ENCODE measurements around the gene HACD2. TPM values are rescaled to one million over a fixed set of nuclear protein-coding genes. Genes with fewer than 3 reads are reported as not detected.
"Not testable (repeated sequence)": the region's sequence is repeated elsewhere in the genome, so short reads cannot be mapped to it uniquely, and the experiment has no call there.

The HACD2 gene
- total and polyA plus RNA-seq, 7 donors, result 3.7 to 7.9 (median 5.7) TPM

DNA sequence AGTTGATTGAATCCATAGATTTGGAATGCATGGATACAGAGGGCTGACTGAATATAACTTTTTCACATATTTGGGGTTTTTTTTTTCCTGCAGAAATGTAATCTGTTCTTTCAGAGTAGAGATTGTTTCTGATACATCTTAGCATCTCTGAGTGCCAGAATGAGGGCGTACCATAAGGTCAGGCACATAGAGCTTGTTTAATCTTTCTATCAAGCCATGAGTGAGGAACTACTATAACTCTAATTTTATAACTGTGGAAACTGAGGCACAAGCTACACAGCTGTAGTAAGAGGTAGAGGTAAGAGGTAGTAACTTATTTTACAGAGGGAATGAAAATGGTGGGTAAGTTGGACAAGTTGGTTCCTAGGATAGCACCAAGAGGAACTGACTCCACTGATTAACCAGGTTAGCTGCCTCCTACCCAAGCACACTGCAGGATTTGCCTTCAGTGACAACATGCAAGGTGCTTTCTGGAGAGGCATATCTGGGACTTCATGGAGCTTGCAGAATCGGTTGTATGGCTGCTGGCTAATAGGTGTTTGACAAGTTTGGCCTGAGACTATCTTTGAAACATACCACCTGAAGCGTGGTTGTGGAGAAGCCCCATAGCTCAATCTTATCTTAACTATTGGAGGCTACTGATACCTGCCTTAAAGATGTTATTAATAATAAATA lies 23.5 kb upstream of the HACD2 start:
- Histone ChIP-seq H3K9me3 (no peaks in the 10 kb centered on the region), H3K4me1 (no peaks in the 10 kb centered on the region), H3K27ac (no peak overlapping the region), H3K4me3 (no peak overlapping the region), H3K36me3 (ENCODE audit: insufficient read depth in 1 of 2, low read depth in 1 of 2) (peaks cover 0 to 12% of the 10 kb centered on the region in 2 donors), H3K27me3 (ENCODE audit: insufficient read depth in 3 of 3, low read length in 2 of 3) (no peaks in the 10 kb centered on the region)
- intact Hi-C loops (cut with DNase I), result no loop called here
- ATAC-seq, result no peak
- TF ChIP-seq CTCF (IDR thresholded peaks at IDR 0.05), result no peak
- 97 to 98% (median 97%) methylated on average over 3 of the region's 3 CpGs for WGBS, 3 donors
- no peak for DNase-seq

GRCh38 chr3:123606527-123606926 lies 21.7 kb upstream of the HACD2 start:
- Histone ChIP-seq H3K4me3 (no peak overlapping the region), H3K27me3 (ENCODE audit: insufficient read depth in 3 of 3, low read length in 2 of 3) (no peaks in the 10 kb centered on the region), H3K9me3 (no peaks in the 10 kb centered on the region), H3K36me3 (ENCODE audit: insufficient read depth in 1 of 2, low read depth in 1 of 2) (no peaks in the 10 kb centered on the region), H3K27ac (no peak overlapping the region), H3K4me1 (no peaks in the 10 kb centered on the region)
- no peak for TF ChIP-seq CTCF (IDR thresholded peaks at IDR 0.05)
- intact Hi-C loops (cut with DNase I), result no loop called here
- DNase-seq, result no peak
- ATAC-seq, result no peak

- WGBS, 3 donors, result 94 to 99% (median 94%) methylated on average over 5 of the region's 5 CpGs
- intact Hi-C loops (cut with DNase I), result no loop called here
- DNase-seq (no peak), ATAC-seq (no peak)
- H3K4me3 ChIP-seq, result no peak overlapping the region
- TF ChIP-seq CTCF (IDR thresholded peaks at IDR 0.05), result no peak
- no peak overlapping the region for H3K27ac ChIP-seq
- H3K36me3 ChIP-seq (ENCODE audit: insufficient read depth in 1 of 2, low read depth in 1 of 2), result no peaks in the 10 kb centered on the region
- no peaks in the 10 kb centered on the region for H3K4me1 ChIP-seq
- H3K9me3 ChIP-seq, result no peaks in the 10 kb centered on the region
- no peaks in the 10 kb centered on the region for H3K27me3 ChIP-seq (ENCODE audit: insufficient read depth in 3 of 3, low read length in 2 of 3)
Measured at GRCh38 chr3:123605789-123606234, 21.0 kb upstream of the HACD2 start.

DNA sequence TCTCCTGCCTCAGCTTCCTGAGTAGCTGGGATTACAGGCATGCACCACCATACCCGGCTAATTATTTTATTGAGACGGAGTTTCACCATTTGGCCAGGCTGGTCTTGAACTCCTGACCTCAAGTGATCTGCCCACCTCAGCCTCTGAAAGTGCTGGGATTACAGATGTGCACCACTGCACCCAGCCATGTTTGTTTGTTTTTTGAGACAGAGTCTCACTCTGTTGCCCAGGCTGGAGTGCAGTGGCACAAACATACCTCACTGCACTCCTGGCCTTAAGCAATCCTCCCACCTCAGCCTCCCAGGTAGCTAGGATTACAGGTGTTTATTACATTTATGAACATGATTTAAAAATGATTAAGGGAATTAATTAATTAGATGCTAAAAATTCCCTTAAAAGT lies 18.3 kb upstream of the HACD2 start:
- intact Hi-C loops (cut with DNase I), result not testable (repeated sequence)

GRCh38 chr3:123602325-123602724 lies 17.5 kb upstream of the HACD2 start:
- Histone ChIP-seq H3K36me3 (ENCODE audit: insufficient read depth in 1 of 2, low read depth in 1 of 2) (no peaks in the 10 kb centered on the region), H3K9me3 (no peaks in the 10 kb centered on the region), H3K27me3 (ENCODE audit: insufficient read depth in 3 of 3, low read length in 2 of 3) (no peaks in the 10 kb centered on the region), H3K4me1 (no peaks in the 10 kb centered on the region), H3K4me3 (no peak overlapping the region), H3K27ac (no peak overlapping the region)
- ATAC-seq, result no peak
- WGBS, 3 donors, result 89 to 91% (median 91%) methylated on average over 1 of the region's 1 CpG
- no peak for TF ChIP-seq CTCF (IDR thresholded peaks at IDR 0.05)
- intact Hi-C loops (cut with DNase I), result no loop called here
- no peak for DNase-seq

More for the DNA sequence above, 18.3 kb upstream of the HACD2 start:
- H3K9me3 ChIP-seq; DNase-seq; H3K27me3 ChIP-seq (ENCODE audit: insufficient read depth in 3 of 3, low read length in 2 of 3); H3K4me3 ChIP-seq; H3K27ac ChIP-seq; H3K4me1 ChIP-seq; ATAC-seq; H3K36me3 ChIP-seq (ENCODE audit: insufficient read depth in 1 of 2, low read depth in 1 of 2): not testable (repeated sequence)
- WGBS, 3 donors, result 75 to 93% (median 78%) methylated on average over 2 of the region's 2 CpGs

DNA sequence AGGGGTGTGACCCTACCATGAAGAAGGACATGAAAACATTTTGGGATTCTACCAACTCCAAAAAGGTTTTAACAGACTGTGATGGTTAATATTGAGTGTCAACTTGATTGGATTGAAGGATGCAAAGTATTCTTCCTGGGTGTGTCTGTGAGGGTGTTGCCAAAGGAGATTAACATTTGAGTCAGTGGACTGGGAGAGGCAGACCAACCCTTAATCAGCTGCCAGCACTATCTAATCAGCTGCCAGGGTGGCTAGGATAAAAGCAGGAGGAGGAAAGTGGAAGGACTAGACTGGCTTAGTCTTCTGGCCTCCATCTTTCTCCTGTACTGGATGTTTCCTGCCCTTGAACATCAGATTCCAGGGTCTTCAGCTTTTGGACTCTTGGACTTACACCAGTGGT lies 16.0 kb upstream of the HACD2 start:
- DNase-seq; intact Hi-C loops (cut with DNase I); ATAC-seq; H3K27ac ChIP-seq; H3K27me3 ChIP-seq (ENCODE audit: insufficient read depth in 3 of 3, low read length in 2 of 3); H3K4me3 ChIP-seq; H3K4me1 ChIP-seq; H3K36me3 ChIP-seq (ENCODE audit: insufficient read depth in 1 of 2, low read depth in 1 of 2); H3K9me3 ChIP-seq: not testable (repeated sequence)

Measured in psoas muscle (tissue), 8 donors.